GM21529 (cell line): ENCODE results near the gene ALPG.
"Not testable (repeated sequence)": the region's sequence is repeated elsewhere in the genome, so short reads cannot be mapped to it uniquely, and the experiment has no call there.

Source experiments
- ATAC-seq: cut with Tn5 transposase; IDR thresholded peaks from one replicate; pipeline ENCODE4 v1.9.1; 2021; ENCODE audit not compliant: unreplicated experiment

The ALPG gene

GRCh38 chr2:232418466-232419244, 12.0 kb downstream of the ALPG start:
- no peak for ATAC-seq

GRCh38 chr2:232419245-232420072, 12.8 kb downstream of the ALPG start:
- no peak for ATAC-seq

GRCh38 chr2:232420073-232420454, 13.4 kb downstream of the ALPG start:
- no peak for ATAC-seq

GRCh38 chr2:232420463-232421188, 14.0 kb downstream of the ALPG start:
- ATAC-seq = no peak

GRCh38 chr2:232421189-232421785, 14.6 kb downstream of the ALPG start:
- no peak for ATAC-seq

- ATAC-seq = no peak
Observed at GRCh38 chr2:232422051-232422450, 15.4 kb downstream of the ALPG start.

GRCh38 chr2:232422996-232423395, 16.4 kb downstream of the ALPG start:
- ATAC-seq = not testable (repeated sequence)

GRCh38 chr2:232423407-232423806, 16.8 kb downstream of the ALPG start:
- not testable (repeated sequence) for ATAC-seq

- ATAC-seq = no peak
Observed at GRCh38 chr2:232431705-232432590, 25.3 kb downstream of the ALPG start.

- no peak for ATAC-seq
Observed at GRCh38 chr2:232432598-232433184, 26.0 kb downstream of the ALPG start.

- not testable (repeated sequence) for ATAC-seq
Observed at GRCh38 chr2:232433622-232434021, 27.0 kb downstream of the ALPG start.

- no peak for ATAC-seq
Observed at GRCh38 chr2:232434091-232434490, 27.4 kb downstream of the ALPG start.

GRCh38 chr2:232434563-232435374, 28.1 kb downstream of the ALPG start:
- ATAC-seq = no peak

- ATAC-seq = no peak
Observed at GRCh38 chr2:232435375-232435648, 28.7 kb downstream of the ALPG start.

- ATAC-seq = no peak
Observed at GRCh38 chr2:232435805-232436204, 29.2 kb downstream of the ALPG start.

- ATAC-seq = no peak
Observed at GRCh38 chr2:232436381-232437194, 29.9 kb downstream of the ALPG start.

- no peak for ATAC-seq
Observed at GRCh38 chr2:232437195-232437571, 30.5 kb downstream of the ALPG start.

- ATAC-seq = no peak
Observed at GRCh38 chr2:232438091-232438490, 31.4 kb downstream of the ALPG start.
